Dendritic cell treated with granulocyte-macrophage colony-stimulating factor and Interleukin-4, amounts not matched to agents 40 ng/mL and 50 ng/mL, for 4 days (primary cell): ENCODE results near the gene CDC73.
A peak's percentile ranks its signal among the peaks of the same experiment; 100 is the strongest.

ENCODE experiments used
- H3K27ac Mint-ChIP-seq: one replicate; pipeline ENCODE4 v1.8.0; 2022; ENCODE audit warnings: mild to moderate bottlenecking, mixed read lengths
- H3K27me3 Mint-ChIP-seq: one replicate; pipeline ENCODE4 v1.8.0; 2022; ENCODE audit warnings: mild to moderate bottlenecking, mixed read lengths
- H3K36me3 Mint-ChIP-seq: one replicate; pipeline ENCODE4 v1.8.0; 2022; ENCODE audit warnings: low read depth, mixed read lengths
- H3K4me1 Mint-ChIP-seq: one replicate; pipeline ENCODE4 v1.8.0; 2022; ENCODE audit warnings: low read depth, mixed read lengths
- H3K4me3 Mint-ChIP-seq: one replicate; pipeline ENCODE4 v1.8.0; 2022; ENCODE audit warnings: mild to moderate bottlenecking, moderate library complexity, mixed read lengths
- H3K9me3 Mint-ChIP-seq: one replicate; pipeline ENCODE4 v1.8.0; 2022; ENCODE audit warnings: mixed read lengths
- intact Hi-C: fragments of 100-400 bp; cut with micrococcal nuclease; formaldehyde crosslinking; loops from one replicate; pipeline ENCODE4 v1.15.0; 2022

CDC73 gene

GRCh38 chr1:193120604-193121166, 1.1 kb upstream of the CDC73 start:
- Mint-ChIP-seq H3K4me1 (peaks cover 41% of the 10 kb centered on the region), H3K9me3 (no peaks in the 10 kb centered on the region), H3K27ac (peak overlapping the region; percentile 94), H3K36me3 (peaks cover 8% of the 10 kb centered on the region), H3K27me3 (peaks cover 4% of the 10 kb centered on the region), H3K4me3 (peak overlapping the region; percentile 78)
- intact Hi-C loops: loop anchor here (5.0 to 10.0 kb wide), 2 partner anchors 183 to 646 kb away; no protein-coding TSS in a partner anchor

GRCh38 chr1:193123751-193124150, 1.9 kb downstream of the CDC73 start:
- Mint-ChIP-seq H3K4me1 (peaks cover 40% of the 10 kb centered on the region), H3K27ac (no peak overlapping the region), H3K27me3 (peaks cover 2% of the 10 kb centered on the region), H3K4me3 (peak overlapping the region; percentile 78), H3K9me3 (no peaks in the 10 kb centered on the region), H3K36me3 (peaks cover 30% of the 10 kb centered on the region)
- intact Hi-C loops: loop anchor here (2.0 to 10.0 kb wide), 3 partner anchors 186 to 649 kb away; no protein-coding TSS in a partner anchor

GRCh38 chr1:193125369-193125768, 3.5 kb downstream of the CDC73 start:
- no peak overlapping the region for H3K4me3 Mint-ChIP-seq
- H3K36me3 Mint-ChIP-seq: peaks cover 45% of the 10 kb centered on the region
- H3K9me3 Mint-ChIP-seq: no peaks in the 10 kb centered on the region
- peaks cover 37% of the 10 kb centered on the region for H3K4me1 Mint-ChIP-seq
- no peak overlapping the region for H3K27ac Mint-ChIP-seq
- H3K27me3 Mint-ChIP-seq: peaks cover 2% of the 10 kb centered on the region
- intact Hi-C loops: loop anchor here (10.0 kb wide), 1 partner anchor 651 kb away; no protein-coding TSS in a partner anchor

GRCh38 chr1:193131266-193131860, 9.5 kb downstream of the CDC73 start:
- Mint-ChIP-seq H3K9me3 (no peaks in the 10 kb centered on the region), H3K27me3 (no peaks in the 10 kb centered on the region), H3K36me3 (peaks cover 73% of the 10 kb centered on the region), H3K27ac (no peak overlapping the region), H3K4me3 (no peak overlapping the region), H3K4me1 (peaks cover 16% of the 10 kb centered on the region)
- intact Hi-C loops: loop anchor here (5.0 kb wide), 1 partner anchor 39 kb away; no protein-coding TSS in a partner anchor

GRCh38 chr1:193140254-193140653, 18.4 kb downstream of the CDC73 start:
- Mint-ChIP-seq H3K36me3 (peaks cover 70% of the 10 kb centered on the region), H3K27ac (no peak overlapping the region), H3K27me3 (no peaks in the 10 kb centered on the region), H3K4me1 (peaks cover 11% of the 10 kb centered on the region), H3K9me3 (no peaks in the 10 kb centered on the region), H3K4me3 (no peak overlapping the region)
- intact Hi-C loops: no loop called here

- intact Hi-C loops: no loop called here
- Mint-ChIP-seq H3K27me3 (no peaks in the 10 kb centered on the region), H3K4me1 (peaks cover 11% of the 10 kb centered on the region), H3K36me3 (peaks cover 73% of the 10 kb centered on the region), H3K4me3 (no peak overlapping the region), H3K27ac (no peak overlapping the region), H3K9me3 (no peaks in the 10 kb centered on the region)
These were observed 20.0 kb downstream of the CDC73 start for GRCh38 chr1:193141804-193142203.

- Mint-ChIP-seq H3K4me3 (no peak overlapping the region), H3K27me3 (no peaks in the 10 kb centered on the region), H3K36me3 (peaks cover 73% of the 10 kb centered on the region), H3K9me3 (no peaks in the 10 kb centered on the region), H3K4me1 (peaks cover 11% of the 10 kb centered on the region), H3K27ac (peak overlapping the region; percentile 23)
- intact Hi-C loops: no loop called here
These were observed 20.6 kb downstream of the CDC73 start for GRCh38 chr1:193142409-193142808.

- Mint-ChIP-seq H3K27me3 (no peaks in the 10 kb centered on the region), H3K9me3 (no peaks in the 10 kb centered on the region), H3K4me3 (no peak overlapping the region), H3K27ac (no peak overlapping the region), H3K4me1 (peaks cover 11% of the 10 kb centered on the region), H3K36me3 (peaks cover 70% of the 10 kb centered on the region)
- intact Hi-C loops: no loop called here
These were observed 21.5 kb downstream of the CDC73 start for GRCh38 chr1:193143285-193143684.

GRCh38 chr1:193144361-193144938, 22.6 kb downstream of the CDC73 start:
- peaks cover 67% of the 10 kb centered on the region for H3K36me3 Mint-ChIP-seq
- H3K9me3 Mint-ChIP-seq: no peaks in the 10 kb centered on the region
- H3K4me3 Mint-ChIP-seq: no peak overlapping the region
- H3K27ac Mint-ChIP-seq: no peak overlapping the region
- no peaks in the 10 kb centered on the region for H3K27me3 Mint-ChIP-seq
- H3K4me1 Mint-ChIP-seq: peaks cover 11% of the 10 kb centered on the region
- intact Hi-C loops: no loop called here

GRCh38 chr1:193144999-193145398, 23.2 kb downstream of the CDC73 start:
- intact Hi-C loops: no loop called here
- no peaks in the 10 kb centered on the region for H3K9me3 Mint-ChIP-seq

GRCh38 chr1:193156117-193156821, 34.4 kb downstream of the CDC73 start:
- no peaks in the 10 kb centered on the region for H3K27me3 Mint-ChIP-seq
- H3K27ac Mint-ChIP-seq: no peak overlapping the region
- H3K4me3 Mint-ChIP-seq: no peak overlapping the region
- H3K9me3 Mint-ChIP-seq: no peaks in the 10 kb centered on the region
- peaks cover 5% of the 10 kb centered on the region for H3K4me1 Mint-ChIP-seq
- H3K36me3 Mint-ChIP-seq: peaks cover 43% of the 10 kb centered on the region
- intact Hi-C loops: no loop called here

More at GRCh38 chr1:193144999-193145398, 23.2 kb downstream of the CDC73 start:
- Mint-ChIP-seq H3K4me1 (peaks cover 11% of the 10 kb centered on the region), H3K4me3 (no peak overlapping the region), H3K27me3 (no peaks in the 10 kb centered on the region), H3K36me3 (peaks cover 61% of the 10 kb centered on the region), H3K27ac (no peak overlapping the region)

- intact Hi-C loops: no loop called here
- peaks cover 5% of the 10 kb centered on the region for H3K4me1 Mint-ChIP-seq
- H3K27ac Mint-ChIP-seq: no peak overlapping the region
- no peaks in the 10 kb centered on the region for H3K27me3 Mint-ChIP-seq
- no peaks in the 10 kb centered on the region for H3K9me3 Mint-ChIP-seq
- H3K4me3 Mint-ChIP-seq: no peak overlapping the region
- H3K36me3 Mint-ChIP-seq: peaks cover 38% of the 10 kb centered on the region
These were observed 35.0 kb downstream of the CDC73 start for GRCh38 chr1:193156822-193157142.

- Mint-ChIP-seq H3K4me1 (peaks cover 5% of the 10 kb centered on the region), H3K9me3 (no peaks in the 10 kb centered on the region), H3K27ac (no peak overlapping the region), H3K36me3 (peaks cover 35% of the 10 kb centered on the region), H3K4me3 (no peak overlapping the region), H3K27me3 (no peaks in the 10 kb centered on the region)
- intact Hi-C loops: no loop called here
These were observed 35.5 kb downstream of the CDC73 start for GRCh38 chr1:193157360-193157759.

GRCh38 chr1:193176113-193176512, 54.3 kb downstream of the CDC73 start:
- no peak overlapping the region for H3K4me3 Mint-ChIP-seq
- no peak overlapping the region for H3K27ac Mint-ChIP-seq
- no peaks in the 10 kb centered on the region for H3K27me3 Mint-ChIP-seq
- intact Hi-C loops: no loop called here
- no peaks in the 10 kb centered on the region for H3K36me3 Mint-ChIP-seq
- H3K9me3 Mint-ChIP-seq: no peaks in the 10 kb centered on the region
- H3K4me1 Mint-ChIP-seq: no peaks in the 10 kb centered on the region
